Activated CD8-positive, alpha-beta T cell treated with anti-CD3 and anti-CD28 coated beads for 36 hours (primary cell): ENCODE data around the gene DNAJC8. TPM values are rescaled to one million over a fixed set of nuclear protein-coding genes. Genes with fewer than 3 reads are reported as not detected.

ENCODE experiments used
- ATAC-seq: fragments of 200-7000 bp; cut with Tn5 transposase; one replicate; pipeline ENCODE4 v1.10.0; 2021; ENCODE audit warnings: mild to moderate bottlenecking, moderate library complexity
- CTCF ChIA-PET: fragments of 350-600 bp; sonication (Branson Sonifier 250); formaldehyde crosslinking; loops from one replicate; lab custom pipeline; 2021; ENCODE audit warnings: antibody characterized with exemption; lab: Charles Lee
- POLR2A ChIA-PET: fragments of 350-600 bp; sonication (Branson Sonifier 250); formaldehyde crosslinking; loops from one replicate; lab custom pipeline; 2021; ENCODE audit warnings: antibody characterized with exemption; lab: Charles Lee
- DNase-seq: peaks from one replicate; pipeline ENCODE4 v3.0.0-alpha.2; 2020
- H3K27ac Mint-ChIP-seq: one replicate; pipeline ENCODE4 v1.8.0; 2021; ENCODE audit warnings: mild to moderate bottlenecking, mixed read lengths
- H3K27me3 Mint-ChIP-seq: one replicate; pipeline ENCODE4 v1.8.0; 2021; ENCODE audit warnings: mixed read lengths
- H3K36me3 Mint-ChIP-seq: one replicate; pipeline ENCODE4 v1.8.0; 2021; ENCODE audit warnings: low read depth, mixed read lengths
- H3K4me1 Mint-ChIP-seq: one replicate; pipeline ENCODE4 v1.8.0; 2021; ENCODE audit warnings: low read depth, mixed read lengths
- H3K4me3 Mint-ChIP-seq: one replicate; pipeline ENCODE4 v1.8.0; 2021; ENCODE audit warnings: mild to moderate bottlenecking, moderate library complexity, mixed read lengths
- H3K9me3 Mint-ChIP-seq: one replicate; pipeline ENCODE4 v1.8.0; 2021; ENCODE audit warnings: mixed read lengths
- CTCF ChIP-seq: fragments of 200-600 bp; IDR thresholded peaks from one replicate; pipeline ENCODE4 v1.8.0; 2022; ENCODE audit warnings: antibody characterized with exemption, mild to moderate bottlenecking
- intact Hi-C: fragments of 100-400 bp; cut with micrococcal nuclease; formaldehyde crosslinking; loops from one replicate; pipeline ENCODE4 v1.10.0; 2022
- total RNA-seq, 2 experiments: library from RNA; stranded (reverse); gene quantifications; one replicate each; pipeline ENCODE4 v1.2.3, GENCODE V29; 2021

DNAJC8 gene
- total RNA-seq, 2 experiments from 2014 or later = 103 to 105 TPM

GRCh38 chr1:28229089-28229488 is 3.7 kb downstream of the DNAJC8 start:
- ATAC-seq (no peak), DNase-seq (no peak)
- Mint-ChIP-seq H3K4me3 (no peak overlapping the region), H3K4me1 (peaks cover 23% of the 10 kb centered on the region), H3K9me3 (no peaks in the 10 kb centered on the region), H3K27ac (no peak overlapping the region), H3K27me3 (no peaks in the 10 kb centered on the region), H3K36me3 (peaks cover 25% of the 10 kb centered on the region)
- ChIA-PET CTCF (no interaction called here), POLR2A (interaction anchor here (0.7 to 1.4 kb wide), 2 partner anchors 15 to 157 kb away, joined by 3 to 6 read pairs; no protein-coding TSS in a partner anchor)
- no peak for TF ChIP-seq CTCF
- intact Hi-C loops = no loop called here

GRCh38 chr1:28213315-28213714 is 19.5 kb downstream of the DNAJC8 start:
- CTCF ChIA-PET = interaction anchor here (0.6 to 7.6 kb wide), 4 partner anchors 12 to 124 kb away, joined by 3 to 149 read pairs (median 3); partner anchors contain the start of gene EYA3
- peaks cover 18% of the 10 kb centered on the region for H3K36me3 Mint-ChIP-seq
- no peak overlapping the region for H3K4me3 Mint-ChIP-seq
- POLR2A ChIA-PET = interaction anchor here (0.6 kb wide), 1 partner anchor 18 kb away, joined by 3 read pairs; no protein-coding TSS in a partner anchor
- H3K27me3 Mint-ChIP-seq = no peaks in the 10 kb centered on the region
- TF ChIP-seq CTCF = no peak
- H3K9me3 Mint-ChIP-seq = no peaks in the 10 kb centered on the region
- ATAC-seq (no peak), DNase-seq (no peak)
- intact Hi-C loops = no loop called here
- peaks cover 3% of the 10 kb centered on the region for H3K4me1 Mint-ChIP-seq
- H3K27ac Mint-ChIP-seq = no peak overlapping the region

GRCh38 chr1:28209700-28210099 is 23.1 kb downstream of the DNAJC8 start:
- H3K9me3 Mint-ChIP-seq = no peaks in the 10 kb centered on the region
- DNase-seq (no peak), ATAC-seq (no peak)
- H3K27me3 Mint-ChIP-seq = no peaks in the 10 kb centered on the region
- peaks cover 23% of the 10 kb centered on the region for H3K36me3 Mint-ChIP-seq
- H3K4me1 Mint-ChIP-seq = peaks cover 3% of the 10 kb centered on the region
- TF ChIP-seq CTCF = no peak
- H3K4me3 Mint-ChIP-seq = no peak overlapping the region
- CTCF ChIA-PET = interaction anchor here (0.6 to 7.6 kb wide), 36 partner anchors 9 to 267 kb away, joined by 3 to 149 read pairs (median 4); partner anchors contain the start of genes ATP5IF1 and EYA3
- POLR2A ChIA-PET = interaction anchor here (0.6 to 2.7 kb wide), 5 partner anchors 11 to 848 kb away, joined by 3 to 12 read pairs (median 3); partner anchors contain the start of gene EYA3
- H3K27ac Mint-ChIP-seq = no peak overlapping the region
- intact Hi-C loops = loop anchor here (2.0 kb wide), 1 partner anchor 119 kb away; no protein-coding TSS in a partner anchor

GRCh38 chr1:28208818-28209441 is 23.9 kb downstream of the DNAJC8 start:
- Mint-ChIP-seq H3K27me3 (no peaks in the 10 kb centered on the region), H3K4me1 (peaks cover 3% of the 10 kb centered on the region), H3K9me3 (no peaks in the 10 kb centered on the region), H3K4me3 (no peak overlapping the region), H3K27ac (no peak overlapping the region), H3K36me3 (peaks cover 26% of the 10 kb centered on the region)
- peak; percentile 81 for TF ChIP-seq CTCF
- ATAC-seq (peak; percentile 88), DNase-seq (peak; percentile 82)
- ChIA-PET POLR2A (interaction anchor here (0.6 to 2.7 kb wide), 4 partner anchors 12 to 847 kb away, joined by 3 to 12 read pairs (median 4); partner anchors contain the start of gene EYA3), CTCF (interaction anchor here (0.6 to 7.6 kb wide), 38 partner anchors 9 to 266 kb away, joined by 3 to 149 read pairs (median 4); partner anchors contain the start of genes ATP5IF1, EYA3 and XKR8)
- intact Hi-C loops = loop anchor here (2.0 kb wide), 1 partner anchor 118 kb away; no protein-coding TSS in a partner anchor

- no peak for ATAC-seq
- H3K27ac Mint-ChIP-seq = no peak overlapping the region
- no peaks in the 10 kb centered on the region for H3K27me3 Mint-ChIP-seq
- no peak for TF ChIP-seq CTCF
- peaks cover 14% of the 10 kb centered on the region for H3K4me1 Mint-ChIP-seq
- H3K36me3 Mint-ChIP-seq = peaks cover 44% of the 10 kb centered on the region
- H3K9me3 Mint-ChIP-seq = no peaks in the 10 kb centered on the region
- POLR2A ChIA-PET = interaction anchor here (1.1 to 1.2 kb wide), 2 partner anchors 27 to 296 kb away, joined by 3 to 4 read pairs; no protein-coding TSS in a partner anchor
- H3K4me3 Mint-ChIP-seq = no peak overlapping the region
- intact Hi-C loops = no loop called here
- no peak for DNase-seq
- CTCF ChIA-PET = interaction anchor here (1.3 to 2.5 kb wide), 2 partner anchors 15 to 114 kb away, joined by 6 to 17 read pairs; no protein-coding TSS in a partner anchor
These were observed 27.6 kb downstream of the DNAJC8 start for GRCh38 chr1:28205243-28205642.
